Endothelial cell of umbilical vein (primary cell): ENCODE results near the gene MMP11.

ENCODE experiments used
- CTCF ChIP-seq, 2 donors: IDR thresholded peaks; 1 replicate in 1 of 2; 2 replicates in 1 of 2; pipeline ENCODE4 v1.5.1; 2011; ENCODE audit warnings: low read length in 2 of 2, mild to moderate bottlenecking in 2 of 2, moderate library complexity in 2 of 2, control low read depth in 1 of 2, inconsistent platforms in 1 of 2, low read depth in 1 of 2; ENCODE audit not compliant: insufficient read depth in 1 of 2; ENCODE audit errors: extremely low read depth in 1 of 2
- EZH2 ChIP-seq: IDR thresholded peaks from 2 replicates; pipeline ENCODE4 v1.6.1; 2012; ENCODE audit warnings: borderline replicate concordance, low read depth, mild to moderate bottlenecking, moderate library complexity, low read length, inconsistent platforms; ENCODE audit not compliant: severe bottlenecking
- FOS ChIP-seq: IDR thresholded peaks from 2 replicates; pipeline ENCODE4 v1.6.1; 2011; ENCODE audit warnings: mild to moderate bottlenecking, low read length, moderate library complexity, borderline replicate concordance; ENCODE audit not compliant: insufficient read depth
- GATA2 ChIP-seq: IDR thresholded peaks from 2 replicates; pipeline ENCODE4 v1.7.0; 2011; ENCODE audit warnings: low read depth, mild to moderate bottlenecking, moderate library complexity, mixed read lengths, low read length; ENCODE audit not compliant: insufficient read length, insufficient read depth
- JUN ChIP-seq: IDR thresholded peaks from 2 replicates; pipeline ENCODE4 v1.6.1; 2011; ENCODE audit warnings: borderline replicate concordance, low read depth; ENCODE audit not compliant: insufficient read length, insufficient read depth
- MYC ChIP-seq: IDR thresholded peaks from one replicate; pipeline ENCODE4 v1.6.1; 2011; ENCODE audit warnings: mild to moderate bottlenecking, low read depth, low read length
- POLR2A ChIP-seq: IDR thresholded peaks from 2 replicates; pipeline ENCODE4 v1.6.1; 2012; ENCODE audit warnings: low read depth, mild to moderate bottlenecking, control low read depth, low read length
- POLR2AphosphoS5 ChIP-seq: IDR thresholded peaks from 2 replicates; pipeline ENCODE4 v1.6.1; 2012; ENCODE audit warnings: low read depth, mild to moderate bottlenecking, control low read depth, low read length, moderate library complexity; ENCODE audit not compliant: insufficient read depth
- TF ChIP-seq, protein P1 (sequence below): IDR thresholded peaks from 2 replicates; pipeline ENCODE4 v1.6.1; 2011; ENCODE audit not compliant: insufficient read depth, insufficient read length

DNA sequence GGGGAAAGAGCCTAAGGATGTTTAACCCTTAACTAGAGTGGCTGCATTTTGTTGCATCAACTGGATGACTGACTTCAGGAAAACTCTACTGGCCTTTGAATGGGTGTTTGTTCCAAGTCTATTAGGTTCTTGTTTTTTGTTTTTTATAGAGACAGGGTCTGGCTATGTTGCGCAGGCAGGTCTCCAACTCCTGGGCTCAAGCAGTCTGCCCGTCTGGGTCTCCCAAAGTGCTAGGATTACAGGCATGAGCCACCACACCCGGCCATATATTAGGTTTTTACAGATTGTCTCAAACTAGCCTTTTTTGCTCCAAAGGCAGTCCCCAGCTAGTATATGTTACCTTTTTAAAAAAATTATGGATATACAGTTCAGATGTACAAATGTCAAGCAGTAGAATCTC lies 15.3 kb downstream of the MMP11 start:
- TF ChIP-seq POLR2AphosphoS5 (no peak), FOS (no peak), POLR2A (no peak), CTCF (IDR thresholded peaks at IDR 0.05; ENCODE audit: extremely low read depth in 1 of 2, insufficient read depth in 1 of 2, low read depth in 1 of 2, low read length in 2 of 2) (no peak), EZH2 (no peak), GATA2 (no peak), JUN (no peak), MYC (no peak)
- TF ChIP-seq, protein P1, sequence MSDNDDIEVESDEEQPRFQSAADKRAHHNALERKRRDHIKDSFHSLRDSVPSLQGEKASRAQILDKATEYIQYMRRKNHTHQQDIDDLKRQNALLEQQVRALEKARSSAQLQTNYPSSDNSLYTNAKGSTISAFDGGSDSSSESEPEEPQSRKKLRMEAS, result no peak
